Erythroblast (primary cell): ENCODE measurements around the gene DBX1.

Experiments used
- GATA1 ChIP-seq: IDR thresholded peaks from 2 replicates; pipeline ENCODE4 v1.6.1; 2011; ENCODE audit warnings: low read depth, mild to moderate bottlenecking, control low read depth, low read length, moderate library complexity
- POLR2A ChIP-seq: IDR thresholded peaks from 2 replicates; pipeline ENCODE4 v1.6.1; 2011; ENCODE audit warnings: mild to moderate bottlenecking, low read length

DNA sequence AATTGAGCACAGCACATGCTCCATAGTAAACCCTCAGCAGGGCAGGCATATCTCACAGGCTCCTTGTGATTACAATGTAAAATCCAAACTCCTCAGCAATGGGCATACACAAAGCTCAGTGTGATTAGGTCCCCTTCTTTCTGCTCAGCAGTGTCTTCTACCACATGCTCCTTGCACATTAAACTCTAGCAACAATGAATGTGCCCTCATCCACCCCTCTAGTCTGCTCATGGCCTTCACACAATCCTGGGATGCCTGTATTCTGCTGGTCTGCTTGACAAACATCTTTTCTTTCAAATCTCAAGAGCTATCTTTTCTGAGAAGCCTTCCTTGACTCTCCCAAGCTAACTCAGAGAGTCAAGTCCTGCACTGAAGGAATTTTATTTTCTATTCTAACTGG, 32.4 kb upstream of the DBX1 start:
- TF ChIP-seq POLR2A (no peak), GATA1 (no peak)
